ENCODE results near the gene CRABP1.

Gene CRABP1

DNA sequence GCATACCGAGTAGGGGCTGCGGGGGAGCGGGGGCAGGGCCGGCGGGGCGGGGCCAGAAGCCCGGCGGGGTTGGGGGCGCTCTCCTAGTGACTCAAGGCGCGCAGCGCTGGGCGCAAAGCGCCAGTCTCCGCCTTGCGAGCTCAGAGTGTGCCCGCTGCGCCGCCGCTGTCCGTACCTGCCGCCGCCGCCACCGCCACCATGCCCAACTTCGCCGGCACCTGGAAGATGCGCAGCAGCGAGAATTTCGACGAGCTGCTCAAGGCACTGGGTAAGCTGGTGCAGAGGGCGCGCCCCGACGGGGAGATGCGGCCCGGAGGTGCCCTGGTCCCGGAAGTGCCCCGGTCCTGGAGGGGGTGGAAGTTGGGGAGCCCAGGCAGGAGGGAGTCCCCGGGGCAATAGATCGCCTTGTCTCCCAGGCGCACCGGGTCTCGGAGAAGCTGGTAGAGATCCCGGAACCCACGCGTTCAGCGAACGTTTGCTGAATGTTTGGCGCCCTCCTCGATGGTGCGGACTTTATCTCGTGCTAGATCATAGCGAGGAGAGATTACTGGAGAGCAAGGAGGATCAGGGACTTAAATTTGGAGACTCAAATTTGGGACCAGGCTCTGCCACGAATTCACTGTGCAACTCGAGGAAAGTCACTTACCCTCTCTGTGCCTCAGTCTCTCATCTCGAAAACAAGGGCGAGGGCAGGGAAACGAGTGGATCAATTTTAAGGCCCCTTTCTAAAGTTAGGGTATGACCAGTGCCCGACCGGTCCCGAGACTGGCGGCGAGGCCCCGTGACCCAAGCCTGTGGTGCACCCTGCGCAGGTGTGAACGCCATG lies at the start of gene CRABP1:
CRABP1 (plus strand) TSS at position 123 of the 826 bp plus-strand sequence; CDS start at position 199, 76 bp downstream.
- DNase-seq: no peak

DNA sequence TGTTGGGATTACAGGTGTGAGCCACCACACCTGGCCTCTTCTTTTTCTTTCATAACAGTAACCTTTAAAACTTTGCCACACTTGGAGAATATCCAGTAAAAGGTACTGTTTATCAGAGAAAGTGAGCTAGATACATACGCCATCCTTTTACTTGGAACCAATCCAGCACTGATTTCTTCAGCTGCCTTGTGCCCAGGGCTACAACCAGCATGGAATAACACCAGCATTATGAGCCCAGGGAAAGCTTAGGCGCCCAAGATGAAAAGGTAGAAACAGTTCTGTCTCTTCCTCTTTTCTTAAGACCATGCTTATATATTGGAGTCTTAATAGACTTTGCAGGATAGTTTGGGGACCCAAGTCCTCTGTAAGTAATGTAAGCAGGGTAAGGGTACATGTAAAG lies 49.1 kb upstream of the CRABP1 start:
- DNase-seq: no peak

GRCh38 chr15:78291698-78292097 lies 48.5 kb upstream of the CRABP1 start:
- no peak for DNase-seq

DNA sequence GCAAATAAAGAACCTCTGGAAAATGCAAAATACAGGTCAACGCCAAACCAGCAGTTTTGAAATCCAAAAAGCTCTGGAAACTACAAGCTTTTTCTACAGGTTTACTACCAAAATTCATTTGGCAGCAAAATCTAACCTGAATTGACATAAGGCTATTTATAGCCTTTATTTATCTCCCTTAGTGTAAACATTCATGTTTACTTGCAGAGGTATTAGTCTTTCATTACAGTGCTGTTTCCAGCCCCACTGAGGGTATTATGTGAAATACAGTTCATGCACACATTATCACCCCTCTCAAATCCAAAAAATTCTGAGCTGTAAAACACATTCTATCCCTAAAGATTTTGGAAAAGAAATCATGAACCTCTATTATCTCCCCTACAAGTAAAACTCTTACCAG lies 47.9 kb upstream of the CRABP1 start:
- DNase-seq: no peak

DNA sequence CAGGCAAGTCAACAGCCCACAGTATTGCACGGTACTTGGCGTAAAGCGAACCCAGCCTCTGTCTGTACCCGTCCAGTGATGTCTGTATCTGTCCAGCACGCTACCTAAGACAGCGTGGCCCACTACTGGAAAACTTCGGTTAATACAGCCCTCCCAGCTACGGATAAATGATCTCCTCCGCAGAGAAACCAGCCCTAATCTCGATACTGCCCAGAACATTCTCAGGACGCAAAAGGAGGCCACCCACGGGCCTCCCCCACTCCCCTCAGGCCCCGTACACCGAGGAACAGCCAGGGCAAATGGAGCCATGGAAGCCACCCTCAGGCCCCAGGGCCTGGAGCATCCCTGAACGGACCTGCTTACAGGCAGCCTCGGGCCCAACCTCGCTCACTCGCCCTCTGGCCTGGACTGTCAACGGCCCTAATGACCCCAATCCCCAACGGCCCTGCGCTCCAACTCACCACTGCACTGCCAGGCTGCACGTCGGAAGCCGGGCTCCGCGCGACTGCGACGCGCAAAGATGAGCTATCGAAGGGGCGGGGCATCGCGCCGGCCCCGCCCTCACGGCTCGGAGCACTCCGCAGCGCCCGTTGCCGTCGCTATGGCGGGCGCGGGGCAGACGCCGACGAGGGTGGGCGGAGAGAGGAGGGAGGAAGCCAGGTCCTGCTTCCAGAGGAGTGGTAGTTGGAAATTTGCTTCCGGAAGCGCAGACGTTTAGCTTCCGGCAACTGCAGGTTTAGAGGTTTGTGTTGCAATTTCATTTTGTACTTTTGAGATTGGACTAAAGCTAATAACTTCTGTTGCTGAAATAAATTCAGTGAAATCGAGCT lies 40.8 kb upstream of the CRABP1 start, which contains the start of gene SKIC8:
SKIC8 (minus strand) TSS at position 509 of the 830 bp plus-strand sequence. CDS start 3,923 bp downstream, outside the sequence.
- DNase-seq: peak; percentile 86

- DNase-seq: no peak
Observed at GRCh38 chr15:78301326-78301725, 38.8 kb upstream of the CRABP1 start.

DNA sequence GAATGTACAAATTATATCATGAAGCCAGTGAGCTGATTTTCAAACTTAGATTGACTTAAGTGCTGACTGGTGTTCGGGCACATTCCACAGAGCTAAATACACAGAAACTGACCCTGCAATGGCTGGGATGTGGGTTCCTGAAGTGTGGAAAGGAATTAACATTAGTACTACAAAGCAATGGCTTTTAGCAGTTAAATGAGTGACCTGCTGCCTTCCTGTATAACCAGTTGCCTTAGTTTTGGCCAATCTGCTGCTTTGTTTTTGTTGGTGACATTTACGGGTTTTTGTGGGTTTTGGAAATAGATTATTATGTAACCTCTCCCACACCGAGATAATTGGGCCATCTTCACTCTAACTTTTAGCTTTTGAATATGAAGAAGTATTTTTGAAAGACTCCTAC lies 38.3 kb upstream of the CRABP1 start:
- DNase-seq: no peak

GRCh38 chr15:78302579-78303312 lies 37.4 kb upstream of the CRABP1 start:
- DNase-seq: no peak

DNA sequence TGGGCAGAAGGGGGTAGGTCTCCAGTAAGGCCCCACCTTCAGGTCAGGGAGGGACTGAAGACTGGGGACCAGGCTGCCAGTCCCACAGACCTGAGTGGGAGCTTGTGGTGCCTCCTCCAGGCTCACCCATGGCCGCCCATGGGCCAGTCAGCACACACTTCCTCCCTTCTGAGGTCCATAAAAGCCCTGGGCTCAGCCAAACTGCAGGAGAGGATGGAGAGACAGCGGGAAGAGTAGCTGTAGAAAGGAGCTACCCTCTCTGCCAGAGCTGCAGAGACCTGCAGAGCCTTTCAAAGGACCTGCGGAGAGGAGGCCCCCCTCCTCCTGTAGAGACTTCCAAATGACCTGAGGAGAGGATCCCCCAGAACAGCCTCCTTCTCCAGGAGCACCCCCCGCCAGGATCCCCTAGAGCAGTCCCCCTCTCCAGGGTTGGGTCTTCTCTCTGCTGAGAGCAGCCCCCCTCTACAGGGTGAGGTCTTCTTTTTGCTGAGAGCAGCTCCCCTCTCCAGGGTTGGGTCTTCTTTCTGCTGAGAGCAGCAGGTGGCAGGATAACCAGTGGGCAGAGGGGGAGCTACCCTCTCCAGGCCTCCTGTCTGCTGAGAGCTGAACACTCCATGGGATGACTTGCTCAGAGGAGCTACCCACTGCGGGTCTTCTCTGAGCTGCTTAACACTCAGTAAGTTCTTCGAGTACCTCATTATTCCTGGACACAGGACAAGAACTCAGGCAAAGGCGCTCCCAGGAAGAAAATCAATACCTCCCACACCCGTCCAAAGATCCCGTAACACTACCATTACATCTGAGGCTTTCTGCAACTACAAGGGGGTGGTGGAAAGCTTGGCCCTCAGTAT lies 35.7 kb upstream of the CRABP1 start:
- no peak for DNase-seq

DNA sequence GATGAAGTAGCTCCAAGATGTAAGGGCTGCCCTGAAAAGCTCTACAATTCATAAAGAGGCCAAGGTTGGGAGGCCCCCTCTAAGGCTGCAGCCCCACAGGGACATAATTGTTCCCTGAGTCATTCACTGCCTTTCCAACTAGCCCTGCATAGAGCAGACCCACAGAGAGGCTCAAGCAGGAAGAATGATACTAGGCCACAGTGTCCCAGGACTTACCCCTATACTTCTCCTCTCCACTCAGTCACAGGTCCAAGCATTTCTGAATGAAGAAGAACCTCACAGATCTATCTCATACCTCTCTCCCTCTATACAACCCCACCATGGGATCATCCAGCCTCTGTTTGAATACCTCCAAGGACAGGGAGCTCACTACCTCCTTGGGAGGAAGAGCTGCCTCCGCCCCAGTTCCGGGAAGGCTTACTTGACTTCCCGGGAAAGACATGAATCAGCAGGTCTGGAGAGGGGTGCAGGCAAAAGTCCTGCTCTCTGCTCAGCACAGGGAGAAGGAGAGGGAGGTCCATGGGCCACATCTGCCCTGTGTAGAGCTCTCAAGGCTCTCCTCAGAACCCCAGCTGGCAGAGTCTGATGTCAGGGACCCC lies 33.9 kb upstream of the CRABP1 start:
- DNase-seq: no peak

GRCh38 chr15:78307976-78308375 lies 32.2 kb upstream of the CRABP1 start:
- no peak for DNase-seq

GRCh38 chr15:78308422-78309032 lies 31.6 kb upstream of the CRABP1 start:
- peak; percentile 32 for DNase-seq

DNA sequence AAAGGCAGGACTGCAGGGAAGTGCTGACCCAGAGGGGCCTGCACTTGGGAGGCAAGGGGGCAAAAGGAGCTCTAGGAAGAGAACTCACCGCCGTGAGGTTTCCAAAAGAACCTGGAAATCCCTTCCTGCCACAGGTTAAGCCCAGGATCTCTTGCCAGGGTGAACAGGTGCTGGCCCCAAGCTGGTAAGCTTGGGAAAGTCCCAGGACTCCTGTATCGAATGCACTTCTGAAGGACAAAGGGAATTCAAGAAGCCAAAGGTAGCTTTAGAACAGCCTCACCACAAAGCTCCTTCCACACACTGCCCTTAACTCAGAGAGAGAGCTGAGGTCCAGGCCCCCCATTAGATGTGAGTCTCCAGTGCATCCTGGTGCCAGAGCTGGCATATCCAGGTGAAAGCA lies 28.9 kb upstream of the CRABP1 start:
- no peak for DNase-seq

DNA sequence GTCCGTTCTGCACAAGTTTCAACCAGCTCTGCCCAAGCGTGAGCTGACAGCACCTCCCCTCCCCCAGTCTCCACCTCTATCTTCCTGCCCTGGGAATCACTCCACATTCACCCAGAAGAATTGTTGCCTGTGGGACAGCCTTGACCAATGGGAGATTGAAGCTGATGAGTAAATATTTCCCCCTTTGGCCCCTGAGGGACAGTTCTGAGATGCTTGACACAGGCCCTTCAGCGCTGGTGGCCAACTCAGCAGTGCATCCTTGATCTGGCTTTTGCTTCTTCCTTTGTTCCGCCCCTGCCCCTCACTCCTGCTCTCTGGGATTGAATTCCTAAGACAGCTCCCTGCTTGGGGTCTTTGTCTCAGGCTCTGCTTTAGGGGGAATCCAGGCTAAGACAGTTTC lies 27.6 kb upstream of the CRABP1 start:
- no peak for DNase-seq

DNA sequence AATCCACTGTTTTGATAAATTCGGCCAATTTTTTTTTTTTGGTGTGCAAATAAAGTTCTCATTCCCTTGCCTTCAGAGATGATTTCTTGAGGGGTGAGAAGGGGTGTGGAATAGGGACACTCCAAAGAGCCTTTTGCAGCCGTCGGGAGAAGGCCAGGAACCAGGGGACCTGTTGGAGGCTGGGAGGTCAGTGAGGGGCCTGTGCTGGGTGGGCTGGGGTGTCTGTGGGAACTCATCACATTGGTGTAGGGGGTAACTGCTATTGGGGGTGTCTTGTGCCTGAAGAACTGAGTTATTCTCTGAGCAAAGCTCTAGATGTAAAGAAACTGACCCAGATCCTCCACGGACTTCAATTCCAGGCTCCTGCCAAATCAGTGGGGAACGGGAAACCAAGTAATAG lies 27.2 kb upstream of the CRABP1 start:
- no peak for DNase-seq

GRCh38 chr15:78313383-78313782 lies 26.8 kb upstream of the CRABP1 start:
- no peak for DNase-seq

DNA sequence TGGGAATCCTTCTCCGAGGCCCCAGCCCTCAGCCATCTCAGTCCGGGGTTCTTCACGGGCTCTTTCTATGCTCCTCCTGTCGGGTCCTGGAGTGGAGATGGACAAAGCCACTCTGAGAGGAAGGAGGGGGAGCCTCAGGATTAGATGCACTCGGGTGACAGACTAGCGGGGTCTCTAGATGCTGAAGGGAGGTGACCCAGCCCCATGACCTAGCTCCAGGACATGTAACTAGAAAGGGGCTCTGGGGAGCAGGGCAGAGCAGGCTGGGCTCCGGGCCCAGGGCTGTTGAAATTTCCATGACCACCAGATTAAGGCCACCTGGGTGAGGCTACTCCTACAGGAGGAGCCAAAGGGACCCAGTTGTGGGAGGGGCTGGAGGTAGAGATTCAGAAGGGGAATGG lies 26.0 kb upstream of the CRABP1 start:
- no peak for DNase-seq

- DNase-seq: no peak
Observed at GRCh38 chr15:78315686-78316282, 24.4 kb upstream of the CRABP1 start.

DNA sequence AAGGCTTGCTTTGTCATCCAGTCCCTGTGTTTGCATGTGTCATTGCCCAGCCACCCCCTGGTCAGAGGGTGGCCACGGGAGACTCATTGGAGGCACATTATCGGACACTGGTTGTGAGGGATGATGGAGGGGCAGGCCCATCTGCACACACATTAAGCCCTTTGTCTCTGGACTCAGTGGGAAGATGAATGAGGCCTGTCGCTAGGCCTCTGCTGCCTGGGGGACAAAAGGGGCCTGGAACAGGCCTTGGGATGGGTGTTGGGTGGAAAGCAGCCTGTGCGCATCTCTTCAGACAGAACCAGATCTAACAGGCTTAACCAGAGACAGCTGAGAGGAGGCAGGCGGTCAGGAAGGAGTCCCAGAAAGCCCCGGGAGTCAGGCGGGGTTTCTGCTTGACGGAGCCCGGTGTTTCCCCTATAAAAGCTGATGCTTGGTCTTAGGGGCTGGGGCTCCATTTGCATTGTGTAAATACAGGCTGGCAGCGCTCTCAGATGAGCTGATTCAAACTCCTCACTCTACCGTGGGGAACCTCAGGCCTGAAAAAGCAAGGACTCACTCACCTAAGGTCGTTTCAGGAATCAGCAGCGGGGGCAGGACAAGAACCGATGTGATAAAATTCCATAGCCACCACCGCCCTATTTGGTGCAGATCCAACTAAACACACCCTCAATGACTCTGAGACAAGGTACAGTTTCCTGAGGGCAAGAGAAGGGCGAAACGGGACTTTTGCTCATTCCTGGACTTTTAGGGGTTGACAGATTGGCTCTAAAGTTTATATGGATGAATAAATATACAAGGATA lies 23.7 kb upstream of the CRABP1 start:
- DNase-seq: no peak

Data from activated CD4-positive, alpha-beta T cell treated with anti-CD3 and anti-CD28 coated beads, Interleukin-2, amount 50 U/mL, for 1 hour (primary cell).